Dendritic cell treated with granulocyte-macrophage colony-stimulating factor and Interleukin-4, amounts not matched to agents 40 ng/mL and 50 ng/mL, for 4 days (primary cell): Measurements from ENCODE around the gene OR2F2.

ENCODE experiments used
- H3K27ac Mint-ChIP-seq: one replicate; pipeline ENCODE4 v1.8.0; 2022; ENCODE audit warnings: mild to moderate bottlenecking, mixed read lengths
- H3K27me3 Mint-ChIP-seq: one replicate; pipeline ENCODE4 v1.8.0; 2022; ENCODE audit warnings: mild to moderate bottlenecking, mixed read lengths
- H3K36me3 Mint-ChIP-seq: one replicate; pipeline ENCODE4 v1.8.0; 2022; ENCODE audit warnings: low read depth, mixed read lengths
- H3K4me1 Mint-ChIP-seq: one replicate; pipeline ENCODE4 v1.8.0; 2022; ENCODE audit warnings: low read depth, mixed read lengths
- H3K4me3 Mint-ChIP-seq: one replicate; pipeline ENCODE4 v1.8.0; 2022; ENCODE audit warnings: mild to moderate bottlenecking, moderate library complexity, mixed read lengths
- H3K9me3 Mint-ChIP-seq: one replicate; pipeline ENCODE4 v1.8.0; 2022; ENCODE audit warnings: mixed read lengths
- intact Hi-C: fragments of 100-400 bp; cut with micrococcal nuclease; formaldehyde crosslinking; loops from one replicate; pipeline ENCODE4 v1.15.0; 2022

The OR2F2 gene

DNA sequence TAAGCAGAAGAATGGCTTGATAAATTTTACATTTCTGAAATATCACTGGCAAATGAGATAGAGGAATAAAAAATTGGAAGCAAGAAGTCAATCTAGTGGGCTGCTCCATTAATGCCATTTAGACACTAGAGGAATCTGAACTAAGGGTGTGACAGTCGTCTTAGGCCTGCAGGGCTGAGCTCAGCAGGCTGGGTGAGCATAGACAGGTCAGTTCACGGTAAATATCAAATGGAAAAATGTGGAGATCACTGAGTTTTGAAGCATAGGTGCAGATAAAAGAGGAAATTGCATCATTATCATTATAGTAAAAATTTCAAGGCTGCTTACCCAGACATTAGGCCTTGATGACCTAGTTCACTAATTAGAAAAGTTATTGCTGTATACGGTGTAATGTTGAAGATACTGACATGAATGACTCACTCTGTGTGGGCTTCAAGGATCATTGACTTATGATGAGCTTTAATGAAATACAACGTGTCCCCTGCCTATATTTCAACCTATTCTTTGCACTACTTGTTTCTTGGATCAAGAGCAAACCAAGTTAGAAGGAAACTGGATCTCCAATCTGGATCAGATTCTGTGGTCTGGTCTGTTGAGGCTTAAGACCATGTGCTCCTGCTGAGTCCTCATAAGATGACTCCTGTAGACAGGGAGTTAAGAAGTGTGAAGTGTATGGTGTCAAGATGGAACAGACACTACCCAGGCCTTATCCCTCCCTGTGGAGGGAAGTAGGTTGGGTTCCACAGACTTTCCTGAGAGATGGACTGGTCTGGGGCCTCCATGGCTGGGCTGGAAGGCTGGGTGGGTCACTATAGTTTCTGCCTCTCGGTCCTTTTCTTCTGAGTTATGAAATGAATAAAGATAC is 3.6 kb downstream of the OR2F2 start:
- H3K27ac Mint-ChIP-seq = no peak overlapping the region
- no peak overlapping the region for H3K4me3 Mint-ChIP-seq
- no peaks in the 10 kb centered on the region for H3K36me3 Mint-ChIP-seq
- intact Hi-C loops = no loop called here
- H3K4me1 Mint-ChIP-seq = no peaks in the 10 kb centered on the region
- H3K9me3 Mint-ChIP-seq = peaks cover 8% of the 10 kb centered on the region
- H3K27me3 Mint-ChIP-seq = peaks cover 1% of the 10 kb centered on the region

DNA sequence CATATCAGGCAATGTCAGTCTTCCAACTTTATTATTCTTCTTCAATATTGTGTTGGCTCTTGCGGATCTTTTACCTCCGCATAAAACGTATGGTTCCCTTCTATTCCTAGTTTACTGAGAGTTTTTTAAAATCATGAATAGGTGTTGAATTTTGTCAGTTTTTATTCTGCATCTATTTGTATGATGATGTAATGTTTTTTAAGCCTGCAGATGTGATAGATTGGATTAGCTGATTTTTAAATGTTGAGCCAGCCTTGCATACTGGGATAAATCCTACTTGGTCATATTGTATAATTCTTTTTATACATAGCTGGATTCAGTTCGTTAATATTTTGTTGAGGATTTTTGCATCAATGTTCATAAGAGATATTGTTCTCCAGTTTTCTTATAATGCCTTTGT is 10.4 kb downstream of the OR2F2 start:
- no peaks in the 10 kb centered on the region for H3K27me3 Mint-ChIP-seq
- H3K27ac Mint-ChIP-seq = no peak overlapping the region
- peaks cover 26% of the 10 kb centered on the region for H3K9me3 Mint-ChIP-seq
- H3K36me3 Mint-ChIP-seq = no peaks in the 10 kb centered on the region
- intact Hi-C loops = no loop called here
- no peaks in the 10 kb centered on the region for H3K4me1 Mint-ChIP-seq
- no peak overlapping the region for H3K4me3 Mint-ChIP-seq

DNA sequence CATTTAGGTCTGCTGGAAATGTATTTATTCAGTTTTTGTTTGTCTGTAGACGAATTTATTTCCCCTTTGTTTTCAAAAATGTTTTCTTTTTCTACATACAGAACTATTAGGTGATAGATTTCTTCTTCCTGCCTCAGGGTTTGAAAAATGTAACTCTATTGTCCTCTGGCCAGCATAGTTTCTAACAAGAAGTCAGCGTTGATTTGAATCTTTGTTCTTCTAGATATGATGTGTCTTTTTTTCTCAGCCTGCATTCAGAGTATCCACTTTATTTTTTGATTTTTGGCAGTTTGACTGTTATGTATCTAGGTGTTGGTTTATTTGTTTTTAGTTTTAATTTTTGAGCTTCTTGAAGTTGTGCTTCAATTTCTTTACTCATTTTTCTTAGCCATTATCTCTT is 12.1 kb downstream of the OR2F2 start:
- peaks cover 26% of the 10 kb centered on the region for H3K9me3 Mint-ChIP-seq
- H3K4me3 Mint-ChIP-seq = no peak overlapping the region
- H3K27ac Mint-ChIP-seq = no peak overlapping the region
- intact Hi-C loops = no loop called here
- H3K27me3 Mint-ChIP-seq = no peaks in the 10 kb centered on the region
- no peaks in the 10 kb centered on the region for H3K36me3 Mint-ChIP-seq
- no peaks in the 10 kb centered on the region for H3K4me1 Mint-ChIP-seq

DNA sequence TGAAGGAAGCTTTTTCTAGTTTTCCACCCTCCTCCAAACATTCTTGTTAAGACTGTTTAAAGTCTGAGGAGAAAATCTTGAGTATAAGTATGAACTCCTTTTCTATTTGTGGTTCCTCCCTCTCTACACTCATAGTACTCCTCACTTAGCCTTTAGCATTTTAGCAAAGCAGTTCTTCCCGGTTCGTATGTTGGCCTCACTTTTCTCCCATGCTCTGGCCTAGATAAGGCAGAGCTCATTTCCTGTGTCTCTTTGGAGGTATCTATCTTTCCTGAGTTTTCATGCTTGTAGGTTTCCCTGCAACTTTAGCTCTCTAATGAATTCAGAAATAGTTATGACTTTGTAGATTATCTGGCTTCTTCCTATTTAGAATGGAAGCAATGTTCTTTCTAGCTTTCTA is 13.7 kb downstream of the OR2F2 start:
- Mint-ChIP-seq H3K27me3 (no peaks in the 10 kb centered on the region), H3K36me3 (no peaks in the 10 kb centered on the region), H3K4me1 (no peaks in the 10 kb centered on the region), H3K9me3 (peaks cover 26% of the 10 kb centered on the region), H3K27ac (no peak overlapping the region), H3K4me3 (no peak overlapping the region)
- intact Hi-C loops = no loop called here

DNA sequence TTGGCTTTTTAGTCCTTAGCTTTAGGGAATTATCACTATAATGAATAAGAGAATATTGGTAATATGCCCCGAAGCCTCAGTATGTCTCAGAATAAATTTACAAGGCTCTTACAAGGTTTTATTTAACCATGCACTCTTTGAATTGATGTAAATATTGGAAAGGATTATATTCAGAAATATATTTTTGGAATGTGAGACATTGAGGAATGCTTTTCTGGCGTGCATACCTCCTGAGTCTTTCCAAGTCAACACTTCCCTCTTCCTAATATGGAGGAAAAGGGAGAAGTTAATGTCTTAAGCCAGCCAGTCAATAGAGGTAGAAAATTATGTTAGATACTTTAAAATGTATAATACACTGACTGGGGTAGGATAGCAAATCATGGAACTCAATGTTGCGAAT is 18.4 kb downstream of the OR2F2 start:
- H3K4me1 Mint-ChIP-seq = no peaks in the 10 kb centered on the region
- intact Hi-C loops = no loop called here
- H3K9me3 Mint-ChIP-seq = peaks cover 14% of the 10 kb centered on the region
- H3K27me3 Mint-ChIP-seq = peaks cover 2% of the 10 kb centered on the region
- H3K36me3 Mint-ChIP-seq = no peaks in the 10 kb centered on the region
- no peak overlapping the region for H3K27ac Mint-ChIP-seq
- no peak overlapping the region for H3K4me3 Mint-ChIP-seq

DNA sequence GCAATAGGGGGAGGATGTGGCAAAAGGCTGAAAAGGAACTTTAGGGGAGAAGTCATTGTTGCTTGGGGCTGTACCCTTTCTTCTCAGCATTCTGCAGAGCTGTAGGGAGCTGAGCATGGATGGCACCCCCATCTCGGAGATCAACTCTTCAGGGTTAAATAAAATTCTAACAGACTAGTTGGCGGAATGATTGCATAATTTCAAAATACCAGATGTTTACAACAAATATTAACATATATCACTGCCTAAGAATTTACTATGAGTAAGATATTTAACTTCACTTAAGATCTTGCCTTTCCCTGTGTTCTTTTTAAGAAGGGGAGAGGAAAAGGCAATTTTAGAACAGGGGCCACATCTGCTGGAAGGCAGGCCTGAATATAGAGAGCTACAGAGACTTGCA is 19.1 kb downstream of the OR2F2 start:
- no peak overlapping the region for H3K27ac Mint-ChIP-seq
- intact Hi-C loops = no loop called here
- H3K4me1 Mint-ChIP-seq = no peaks in the 10 kb centered on the region
- peaks cover 6% of the 10 kb centered on the region for H3K9me3 Mint-ChIP-seq
- H3K36me3 Mint-ChIP-seq = no peaks in the 10 kb centered on the region
- H3K4me3 Mint-ChIP-seq = no peak overlapping the region
- H3K27me3 Mint-ChIP-seq = peaks cover 2% of the 10 kb centered on the region

DNA sequence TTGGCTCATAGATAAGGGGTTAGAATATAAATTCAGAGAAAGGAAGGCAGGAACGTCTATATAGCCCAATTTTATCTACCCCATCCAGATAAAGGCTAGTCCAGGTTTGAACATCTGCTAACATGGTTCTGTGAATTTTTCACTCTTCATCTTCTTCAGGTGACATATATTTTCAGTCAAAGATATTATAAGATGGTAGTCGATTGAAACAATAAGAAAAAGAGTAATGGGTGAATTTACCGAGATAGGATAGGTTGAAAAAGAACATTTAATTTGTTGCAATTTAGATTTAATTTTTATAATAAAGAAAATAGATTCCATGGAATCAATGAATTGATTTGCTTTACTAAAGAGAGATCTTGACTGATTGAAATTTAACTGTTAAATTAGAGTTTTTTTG is 19.5 kb downstream of the OR2F2 start, which contains the start of gene OR2F1:
TSS of gene OR2F1 (plus strand) at position 301 of the 400 bp plus-strand sequence. CDS start 5,127 bp downstream, outside the sequence.
- no peak within 1 kb of the TSS for H3K4me3 Mint-ChIP-seq
- no peak within 1 kb of the TSS for H3K27ac Mint-ChIP-seq
- H3K9me3 Mint-ChIP-seq = peaks cover 2% of the 10 kb centered on the region
- H3K36me3 Mint-ChIP-seq = no peaks in the 10 kb centered on the region
- intact Hi-C loops = no loop called here
- peaks cover 2% of the 10 kb centered on the region for H3K27me3 Mint-ChIP-seq
- no peaks in the 10 kb centered on the region for H3K4me1 Mint-ChIP-seq

DNA sequence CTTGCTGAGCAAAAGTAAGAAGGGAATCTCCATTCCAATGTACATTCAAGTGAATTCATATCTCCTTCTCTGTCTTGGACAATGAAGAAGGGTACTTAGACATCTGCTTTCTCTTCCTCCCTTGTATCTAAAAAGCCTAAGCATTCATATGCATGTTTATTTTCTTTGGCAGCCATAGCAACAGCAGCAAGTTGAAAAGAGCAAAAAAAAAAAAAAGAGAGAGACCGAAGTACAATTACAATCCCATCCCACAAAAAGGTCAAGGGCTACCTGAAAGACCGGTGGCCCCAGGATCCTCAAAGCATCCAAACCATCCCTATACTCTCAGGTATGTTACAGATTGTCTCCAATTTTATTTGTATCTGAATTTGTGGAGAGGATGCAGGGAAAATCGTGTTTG is 23.7 kb downstream of the OR2F2 start:
- no peaks in the 10 kb centered on the region for H3K4me1 Mint-ChIP-seq
- peaks cover 5% of the 10 kb centered on the region for H3K27me3 Mint-ChIP-seq
- H3K4me3 Mint-ChIP-seq = no peak overlapping the region
- H3K9me3 Mint-ChIP-seq = no peaks in the 10 kb centered on the region
- no peaks in the 10 kb centered on the region for H3K36me3 Mint-ChIP-seq
- intact Hi-C loops = no loop called here
- no peak overlapping the region for H3K27ac Mint-ChIP-seq

DNA sequence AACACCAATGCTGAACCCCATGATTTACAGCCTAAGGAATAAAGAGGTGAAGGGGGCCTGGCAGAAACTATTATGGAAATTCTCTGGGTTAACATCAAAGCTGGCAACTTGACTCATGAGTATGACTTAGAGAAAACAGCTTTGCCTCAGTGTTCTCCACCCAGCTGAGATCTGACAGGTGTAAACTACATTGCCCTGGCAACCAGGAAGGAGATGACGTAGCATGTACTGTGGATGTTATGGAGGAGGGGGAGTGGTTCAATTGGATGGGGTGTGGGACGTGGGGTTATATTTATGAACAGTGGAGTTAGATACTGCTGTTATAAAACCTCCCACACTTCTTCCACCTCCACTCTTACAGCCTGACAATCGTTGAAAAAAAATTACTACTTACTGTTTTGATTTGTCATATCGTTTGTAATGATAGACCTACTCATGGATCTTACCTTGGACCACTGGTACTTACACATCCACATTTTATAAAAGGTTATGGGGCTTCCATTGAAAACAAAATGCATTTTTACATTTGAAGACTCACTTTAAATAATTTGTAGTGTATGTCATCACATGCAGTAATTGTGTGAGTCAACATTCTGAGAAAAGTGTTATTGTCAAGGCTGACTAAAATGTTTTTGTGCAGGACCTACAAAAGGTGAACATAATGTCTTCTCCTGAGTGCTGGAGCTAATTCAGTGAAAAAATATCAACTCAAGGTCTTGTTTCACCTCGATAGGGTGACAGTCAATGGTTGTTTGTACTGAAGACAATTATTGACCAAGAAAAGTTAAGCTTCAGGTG is 26.0 kb downstream of the OR2F2 start:
- no peak overlapping the region for H3K4me3 Mint-ChIP-seq
- intact Hi-C loops = no loop called here
- no peaks in the 10 kb centered on the region for H3K9me3 Mint-ChIP-seq
- H3K36me3 Mint-ChIP-seq = no peaks in the 10 kb centered on the region
- H3K27ac Mint-ChIP-seq = no peak overlapping the region
- H3K4me1 Mint-ChIP-seq = no peaks in the 10 kb centered on the region
- peaks cover 5% of the 10 kb centered on the region for H3K27me3 Mint-ChIP-seq

DNA sequence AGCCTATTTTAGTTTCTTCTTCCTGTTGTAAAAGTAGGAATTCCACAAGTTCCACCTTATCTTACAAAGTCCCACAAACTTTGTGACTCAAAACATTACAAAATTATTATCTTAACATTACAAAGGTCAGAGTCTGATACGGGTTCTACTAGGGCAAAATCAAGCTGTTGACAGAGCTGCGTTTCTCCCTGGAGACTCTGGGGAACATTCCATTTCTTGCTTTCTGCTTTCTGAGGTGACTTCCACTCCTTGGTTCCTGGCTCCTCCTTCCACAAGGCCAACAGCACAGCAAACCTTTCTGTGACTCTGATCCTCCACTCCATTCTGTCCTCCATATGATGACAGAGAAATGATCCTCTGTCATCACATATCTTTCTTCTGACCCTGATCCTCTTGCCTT is 30.2 kb downstream of the OR2F2 start:
- Mint-ChIP-seq H3K9me3 (no peaks in the 10 kb centered on the region), H3K4me3 (no peak overlapping the region), H3K27ac (no peak overlapping the region), H3K27me3 (peaks cover 2% of the 10 kb centered on the region), H3K36me3 (no peaks in the 10 kb centered on the region), H3K4me1 (no peaks in the 10 kb centered on the region)
- intact Hi-C loops = no loop called here

DNA sequence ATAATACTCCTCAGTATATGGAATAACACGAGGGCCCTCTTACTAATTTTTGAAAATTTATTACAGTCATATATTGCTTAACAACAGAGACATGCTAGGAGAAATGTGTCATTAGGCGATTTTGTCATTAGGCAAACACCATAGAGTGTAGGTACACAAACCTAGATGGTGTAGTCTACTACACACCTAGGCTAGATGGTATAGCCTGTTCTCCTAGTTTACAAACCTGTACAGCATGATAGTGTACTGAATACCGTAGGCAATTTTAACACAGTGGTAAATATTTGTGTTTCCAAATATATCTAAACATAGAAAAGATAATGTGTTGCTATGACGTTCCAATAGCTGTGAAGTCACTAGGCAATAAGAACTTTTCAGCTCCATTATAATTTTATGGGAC is 32.4 kb downstream of the OR2F2 start:
- peaks cover 8% of the 10 kb centered on the region for H3K9me3 Mint-ChIP-seq
- no peak overlapping the region for H3K27ac Mint-ChIP-seq
- no peak overlapping the region for H3K4me3 Mint-ChIP-seq
- H3K4me1 Mint-ChIP-seq = no peaks in the 10 kb centered on the region
- no peaks in the 10 kb centered on the region for H3K27me3 Mint-ChIP-seq
- intact Hi-C loops = no loop called here
- no peaks in the 10 kb centered on the region for H3K36me3 Mint-ChIP-seq

DNA sequence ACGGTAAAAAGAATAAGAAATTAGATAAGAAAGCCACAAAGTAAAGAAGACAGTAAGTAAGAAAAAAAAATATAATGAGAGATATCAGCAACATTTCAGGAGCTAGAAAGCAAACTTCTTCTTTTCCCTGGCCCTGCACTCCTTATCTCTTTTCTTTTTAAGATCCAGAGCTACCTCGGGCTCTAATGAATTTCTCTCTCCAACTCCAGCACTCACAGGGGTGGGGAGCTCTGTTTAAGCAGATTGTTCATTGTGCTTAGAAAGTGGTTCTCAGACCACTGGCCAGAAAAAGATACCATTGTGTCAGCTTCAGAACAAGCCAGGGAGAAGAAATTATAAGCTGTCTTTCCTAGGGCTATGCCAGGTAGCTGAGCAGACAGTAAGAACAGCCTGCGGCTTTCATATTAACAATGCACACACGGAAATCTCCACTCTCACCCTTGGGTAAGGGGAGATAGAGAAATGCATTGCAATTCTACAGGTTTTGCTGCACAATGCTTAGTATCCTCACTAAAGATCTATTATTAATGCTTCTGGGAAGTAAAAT is 38.9 kb downstream of the OR2F2 start:
- H3K4me3 Mint-ChIP-seq = no peak overlapping the region
- no peaks in the 10 kb centered on the region for H3K36me3 Mint-ChIP-seq
- no peaks in the 10 kb centered on the region for H3K4me1 Mint-ChIP-seq
- H3K27me3 Mint-ChIP-seq = no peaks in the 10 kb centered on the region
- H3K9me3 Mint-ChIP-seq = peaks cover 8% of the 10 kb centered on the region
- no peak overlapping the region for H3K27ac Mint-ChIP-seq
- intact Hi-C loops = no loop called here

DNA sequence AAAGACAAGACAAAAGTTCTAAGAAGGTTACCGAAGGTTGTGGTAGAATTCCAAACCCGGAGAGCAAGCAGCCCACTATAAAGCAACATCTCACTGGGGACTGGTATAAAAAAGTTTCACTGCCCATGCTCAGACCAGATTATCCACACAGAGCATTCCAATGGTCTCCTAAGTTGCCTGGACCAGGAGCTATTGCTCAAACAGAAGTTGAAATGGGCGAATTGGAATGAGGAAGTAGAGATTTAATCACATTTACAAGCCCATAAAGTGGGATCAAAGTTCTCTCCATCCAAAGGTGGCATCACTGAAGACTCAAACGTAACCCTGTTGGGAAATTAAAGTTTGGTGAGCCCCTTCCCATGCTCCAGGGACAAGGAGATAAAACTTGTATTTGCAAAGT is 39.4 kb downstream of the OR2F2 start:
- Mint-ChIP-seq H3K36me3 (no peaks in the 10 kb centered on the region), H3K27me3 (no peaks in the 10 kb centered on the region), H3K9me3 (peaks cover 8% of the 10 kb centered on the region), H3K27ac (no peak overlapping the region), H3K4me3 (no peak overlapping the region), H3K4me1 (no peaks in the 10 kb centered on the region)
- intact Hi-C loops = no loop called here

DNA sequence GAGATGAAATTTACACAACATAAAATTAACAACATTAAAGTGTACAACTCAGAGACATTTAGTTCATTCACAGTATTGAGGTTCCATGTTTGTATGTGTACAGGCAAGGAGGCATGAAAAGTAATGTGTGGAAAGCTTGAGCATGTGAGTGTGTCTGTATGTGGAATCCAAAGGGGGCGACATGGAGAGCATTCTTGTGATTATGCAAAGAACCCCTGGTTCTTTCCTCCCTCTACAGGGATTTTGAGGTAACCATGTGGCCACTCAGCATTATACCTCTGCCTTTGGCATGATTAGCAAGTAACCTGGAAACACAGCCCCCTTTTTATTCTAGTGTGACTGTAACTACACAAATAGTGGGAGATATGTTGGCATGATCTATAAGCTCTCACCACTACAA is 40.6 kb downstream of the OR2F2 start:
- H3K27ac Mint-ChIP-seq = no peak overlapping the region
- H3K9me3 Mint-ChIP-seq = peaks cover 8% of the 10 kb centered on the region
- no peaks in the 10 kb centered on the region for H3K4me1 Mint-ChIP-seq
- H3K36me3 Mint-ChIP-seq = no peaks in the 10 kb centered on the region
- no peak overlapping the region for H3K4me3 Mint-ChIP-seq
- intact Hi-C loops = no loop called here
- no peaks in the 10 kb centered on the region for H3K27me3 Mint-ChIP-seq
